G401 (cell line): ENCODE data around the gene ITGB5. TPM values are rescaled to one million over a fixed set of nuclear protein-coding genes. Genes with fewer than 3 reads are reported as not detected.

Experiments used
- DNase-seq: peaks from one replicate; pipeline ENCODE4 v3.0.0-alpha.2; 2015; ENCODE audit warnings: low spot score
- in situ Hi-C: cut with HindIII; loops from 2 replicates; pipeline ENCODE4 v1.10.0; 2016; ENCODE audit warnings: low sequenced_read_pairs, mixed read lengths
- total RNA-seq: library from RNA; depleted of rRNA; stranded (reverse); fragments of >200 nt; shearing (Covaris generic); gene quantifications from 2 replicates; pipeline ENCODE4 v1.2.3, GENCODE V29; 2014

ITGB5 gene
- total RNA-seq, 1 experiment from 2014 or later, result 47.2 TPM

- DNase-seq, result no peak
- in situ Hi-C loops, result loop anchor here (10.0 kb wide), 1 partner anchor 132 kb away; no protein-coding TSS in a partner anchor
Observed at GRCh38 chr3:124896824-124897526, 9.8 kb upstream of the ITGB5 start.

GRCh38 chr3:124895756-124896155 is 8.6 kb upstream of the ITGB5 start:
- in situ Hi-C loops, result loop anchor here (10.0 kb wide), 1 partner anchor 131 kb away; no protein-coding TSS in a partner anchor
- DNase-seq, result no peak

DNA sequence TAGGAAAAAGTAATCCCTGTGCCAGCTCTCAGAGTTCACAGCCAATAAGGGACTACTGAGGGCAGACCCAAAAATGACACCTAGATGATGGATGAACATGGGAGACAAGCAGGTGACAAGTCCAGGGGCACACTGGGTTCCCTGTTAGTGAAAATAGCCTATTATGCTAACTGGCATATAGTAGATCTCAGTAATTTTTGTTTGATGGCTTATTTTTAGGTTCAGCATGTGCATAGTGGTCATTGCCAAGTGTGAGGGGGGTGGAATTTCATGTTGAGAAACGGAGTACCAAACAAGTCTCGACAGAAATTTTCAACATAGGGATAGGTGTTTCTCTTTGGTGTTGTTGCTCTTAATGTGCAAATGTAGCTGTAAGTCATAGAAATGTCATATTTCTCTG is 6.4 kb upstream of the ITGB5 start:
- in situ Hi-C loops, result loop anchor here (10.0 kb wide), 1 partner anchor 129 kb away; no protein-coding TSS in a partner anchor
- DNase-seq, result no peak

DNA sequence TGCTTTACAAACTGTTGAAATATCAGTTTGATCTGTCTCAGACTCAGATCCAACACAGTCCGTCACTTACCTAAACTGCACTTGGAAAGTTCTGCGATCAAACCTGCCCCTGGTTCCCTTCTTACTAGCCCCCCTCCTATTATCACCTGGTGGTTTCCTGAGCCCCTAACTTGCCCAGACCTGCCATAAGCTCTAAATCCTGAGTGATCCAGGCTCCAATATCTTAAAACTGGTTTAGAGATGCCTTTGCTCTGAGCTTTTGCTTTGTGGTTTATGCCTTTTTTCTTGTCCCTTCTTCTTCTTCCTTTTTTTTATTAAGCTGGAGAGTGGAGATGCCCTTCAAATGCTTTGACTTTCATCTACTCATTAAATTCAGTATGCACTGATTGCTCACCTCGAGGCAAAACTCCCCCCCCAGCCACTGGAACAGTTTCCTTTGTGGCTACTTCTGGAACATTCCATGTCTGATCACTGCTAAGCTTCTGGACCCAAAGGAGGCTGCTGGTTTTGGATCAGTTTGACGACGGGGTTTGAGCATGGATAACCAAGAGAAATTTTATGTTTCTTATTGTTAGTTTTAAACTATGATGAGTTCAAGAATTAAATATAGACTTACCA is 3.5 kb upstream of the ITGB5 start:
- no peak for DNase-seq
- in situ Hi-C loops, result loop anchor here (10.0 kb wide), 1 partner anchor 126 kb away; no protein-coding TSS in a partner anchor

DNA sequence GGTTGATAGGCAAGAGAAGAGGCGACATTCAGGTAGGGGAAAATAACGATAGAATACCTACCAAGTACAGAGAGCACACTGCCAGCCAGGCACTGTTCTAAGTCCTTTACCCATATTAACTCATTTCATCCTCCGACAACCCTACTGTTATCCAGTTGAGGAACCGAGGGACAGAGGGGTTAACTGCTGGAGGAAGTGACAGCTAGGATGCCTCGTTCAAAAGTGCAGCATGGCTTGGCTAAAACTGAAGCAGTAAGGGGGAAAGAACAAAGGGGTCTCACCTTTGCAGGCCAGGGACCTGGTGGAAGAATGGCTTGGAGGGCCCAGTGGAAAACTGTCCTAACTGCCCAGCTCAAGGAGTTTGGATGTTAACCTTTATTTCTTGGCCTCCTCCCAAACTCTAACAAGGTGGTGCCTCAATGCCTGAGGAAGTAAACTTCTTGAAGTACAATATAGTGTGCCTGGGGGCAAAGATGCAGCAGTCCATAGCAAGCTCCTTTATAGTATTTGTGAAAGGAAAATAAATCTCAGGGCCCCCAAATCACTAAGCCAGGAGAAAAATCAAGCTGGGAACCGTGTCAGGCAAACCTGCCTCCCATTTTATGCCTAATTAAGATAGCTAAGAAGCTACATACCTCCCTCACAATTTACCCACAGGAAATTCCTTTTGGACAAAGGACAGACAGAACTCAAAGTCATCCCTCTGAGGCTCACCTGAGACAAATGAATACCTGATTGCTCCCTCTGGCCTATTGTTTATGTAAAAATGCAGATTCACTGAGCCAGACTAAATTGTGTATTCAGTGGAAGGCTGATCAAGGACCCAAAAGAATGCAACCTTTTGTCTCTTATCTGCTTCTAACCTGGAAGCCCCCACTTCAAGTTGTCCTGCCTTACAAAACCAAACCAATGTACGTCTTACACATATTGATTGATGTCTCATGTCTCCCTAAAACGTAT is 1.6 kb upstream of the ITGB5 start:
- no peak for DNase-seq
- in situ Hi-C loops, result no loop called here

GRCh38 chr3:124887932-124888298 is 750 bp upstream of the ITGB5 start:
- DNase-seq, result no peak
- in situ Hi-C loops, result no loop called here

GRCh38 chr3:124886168-124887056 is 753 bp downstream of the ITGB5 start:
- in situ Hi-C loops, result no loop called here
- DNase-seq, result no peak

DNA sequence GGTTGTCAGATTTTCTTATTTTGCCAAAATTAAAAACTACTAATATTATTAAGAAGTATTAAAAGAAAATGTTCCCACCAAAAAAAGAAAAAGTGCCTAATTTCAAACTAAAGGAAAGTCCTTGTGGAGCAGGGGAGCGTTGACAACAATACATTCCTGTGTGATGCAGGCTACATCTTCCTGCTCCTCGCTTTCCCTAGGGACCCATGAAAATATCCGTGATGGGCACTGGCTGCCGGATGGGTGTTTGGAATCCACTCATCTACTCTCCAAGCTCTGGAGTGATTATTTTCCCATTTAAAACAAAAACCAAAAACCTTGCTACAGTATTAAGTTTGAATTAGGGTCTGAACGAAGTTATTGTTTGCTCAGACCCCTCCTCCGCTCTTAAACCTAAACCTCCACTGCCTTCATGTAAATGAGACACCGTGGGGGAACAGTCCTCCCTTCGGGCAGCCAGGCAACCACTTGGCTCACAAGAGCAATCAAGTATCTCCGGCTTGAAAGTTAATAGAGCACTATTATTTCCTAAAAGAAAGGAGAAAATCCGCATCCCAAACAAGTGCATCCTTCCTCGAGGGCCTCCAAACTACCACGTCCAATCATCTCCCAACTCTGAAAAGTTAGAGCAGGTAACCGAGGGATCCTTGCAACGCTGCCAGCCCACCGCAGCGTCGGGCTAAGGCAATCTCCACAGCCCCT is 1.5 kb downstream of the ITGB5 start:
- DNase-seq, result no peak
- in situ Hi-C loops, result no loop called here

GRCh38 chr3:124884474-124885101 is 2.6 kb downstream of the ITGB5 start:
- in situ Hi-C loops, result no loop called here
- no peak for DNase-seq

GRCh38 chr3:124883766-124884473 is 3.2 kb downstream of the ITGB5 start:
- DNase-seq, result no peak
- in situ Hi-C loops, result no loop called here

DNA sequence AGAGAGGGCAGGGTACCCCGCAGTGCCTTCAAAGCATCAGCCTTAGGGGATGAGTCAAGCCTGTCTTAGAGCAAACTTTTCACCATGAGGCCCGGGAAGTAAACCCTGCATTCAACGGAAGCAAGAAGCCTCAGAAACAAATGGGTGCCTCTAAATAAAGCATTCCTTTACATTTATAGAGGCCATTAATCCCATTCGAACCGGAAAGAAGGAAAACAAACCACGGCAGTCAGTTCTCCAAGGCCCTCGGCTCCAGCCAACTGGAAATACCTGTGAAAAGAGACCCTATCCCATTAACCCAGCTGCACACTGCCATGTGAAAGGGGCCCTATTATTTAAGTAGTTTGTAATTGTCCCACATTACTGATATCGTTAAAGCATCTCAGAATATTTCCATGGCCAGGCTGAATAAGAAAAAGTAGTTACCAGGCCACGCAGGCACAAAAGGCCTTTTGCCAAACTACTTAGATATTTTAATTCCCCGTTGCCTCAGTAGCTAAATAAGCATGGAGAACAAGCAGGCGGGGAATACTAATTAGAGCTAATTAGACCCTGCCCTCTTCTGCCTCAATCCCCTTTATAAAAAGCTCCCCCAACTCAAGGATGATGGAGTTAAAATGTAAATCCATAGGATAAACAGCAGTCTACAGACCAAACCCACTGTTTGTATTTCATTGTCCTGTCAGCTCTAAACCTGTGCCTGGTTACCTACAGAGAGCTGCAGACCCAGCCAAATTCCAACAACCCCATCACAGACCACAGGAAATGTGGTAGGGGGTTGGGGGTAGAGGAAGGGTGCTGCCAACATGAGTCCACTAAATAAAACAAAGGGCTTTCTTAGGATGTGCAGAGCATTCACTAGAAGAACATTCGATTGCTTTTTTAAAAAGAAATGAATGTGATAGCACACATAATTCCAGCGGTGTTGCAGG is 4.1 kb downstream of the ITGB5 start:
- in situ Hi-C loops, result no loop called here
- no peak for DNase-seq

- in situ Hi-C loops, result no loop called here
- DNase-seq, result no peak
Observed at GRCh38 chr3:124881976-124882697, 5.0 kb downstream of the ITGB5 start.

GRCh38 chr3:124879337-124879680 is 7.9 kb downstream of the ITGB5 start:
- no peak for DNase-seq
- in situ Hi-C loops, result no loop called here

DNA sequence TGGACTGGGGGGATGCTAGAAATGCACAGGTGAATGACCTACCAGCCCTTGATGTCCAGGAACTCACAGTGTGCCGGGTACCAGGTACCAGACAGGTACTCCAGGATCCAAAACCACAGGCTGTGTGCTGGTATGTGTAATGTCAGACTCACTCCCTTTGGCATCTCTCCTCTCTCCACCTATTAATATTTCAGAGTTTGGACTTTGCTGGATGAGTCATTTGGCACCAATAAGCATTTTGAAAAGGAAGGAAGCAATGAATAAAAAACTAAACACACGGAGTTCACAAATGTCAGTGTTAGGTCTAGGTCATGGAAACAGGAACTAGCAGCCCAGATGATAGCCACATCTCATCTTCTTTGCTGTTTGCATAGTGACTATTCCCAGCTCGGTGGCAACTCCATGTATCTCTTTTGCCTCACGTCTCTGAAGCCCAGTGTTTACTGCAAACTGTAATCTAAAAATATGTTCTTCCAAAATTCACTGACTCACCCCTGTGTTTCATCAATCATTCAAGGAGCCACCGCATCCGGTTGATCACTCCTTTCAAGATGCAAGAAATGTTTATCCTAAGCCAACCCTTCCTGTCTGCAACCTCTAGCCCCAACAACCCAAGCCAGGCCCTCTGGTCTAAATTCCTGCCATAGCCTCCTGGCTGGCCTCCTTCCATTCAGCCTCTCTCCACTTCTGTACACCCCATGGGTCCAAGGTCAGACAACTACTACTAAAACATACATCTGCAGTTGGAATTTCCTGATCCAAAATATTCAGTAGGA is 8.4 kb downstream of the ITGB5 start:
- in situ Hi-C loops, result no loop called here

DNA sequence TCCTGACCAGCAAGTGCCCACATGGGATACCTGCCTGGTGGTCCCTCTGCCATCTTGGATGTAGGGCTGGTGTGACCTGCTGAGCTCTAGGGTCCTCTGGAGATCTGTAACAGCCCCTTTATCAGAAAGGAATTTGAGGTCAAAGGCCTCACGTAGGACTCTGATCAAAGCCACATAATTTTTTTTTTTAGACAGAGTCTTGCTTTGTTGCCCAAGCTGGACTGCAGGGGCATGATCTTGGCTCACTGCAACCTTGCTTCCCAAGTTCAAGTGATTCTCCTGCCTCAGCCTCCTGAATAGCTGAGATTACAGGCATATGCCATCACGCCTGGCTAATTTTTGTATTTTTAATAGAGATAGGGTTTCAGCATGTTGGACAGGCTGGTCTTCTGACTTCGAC is 9.5 kb downstream of the ITGB5 start:
- DNase-seq, result no peak
- in situ Hi-C loops, result no loop called here

More for the DNA sequence above, 8.4 kb downstream of the ITGB5 start:
- no peak for DNase-seq
